KMS-11 (cell line): ENCODE results near the gene SEMA3C.
A peak's percentile ranks its signal among the peaks of the same experiment; 100 is the strongest.

Source experiments
- H2AFZ ChIP-seq: fragments of 200-600 bp; sonication (generic); 2 replicates; pipeline ENCODE4 v1.6.1; 2016; ENCODE audit warnings: antibody characterized with exemption, mixed run types, low read depth
- H3K27ac ChIP-seq: fragments of 200-600 bp; sonication (generic); 2 replicates; pipeline ENCODE4 v1.6.1; 2016; ENCODE audit warnings: mild to moderate bottlenecking, mixed run types
- H3K27me3 ChIP-seq: fragments of 200-600 bp; sonication (generic); 2 replicates; pipeline ENCODE4 v1.6.1; 2017; ENCODE audit warnings: mild to moderate bottlenecking, low read depth, mixed run types, moderate library complexity; ENCODE audit not compliant: insufficient read depth
- H3K36me3 ChIP-seq: fragments of 200-600 bp; sonication (generic); 2 replicates; pipeline ENCODE4 v1.6.1; 2017; ENCODE audit warnings: mild to moderate bottlenecking, mixed run types; ENCODE audit not compliant: insufficient read depth
- H3K4me1 ChIP-seq: fragments of 200-600 bp; sonication (generic); 2 replicates; pipeline ENCODE4 v1.6.1; 2016; ENCODE audit warnings: mild to moderate bottlenecking, low read depth, mixed run types; ENCODE audit not compliant: poor library complexity, severe bottlenecking
- H3K4me2 ChIP-seq: fragments of 200-600 bp; sonication (generic); 2 replicates; pipeline ENCODE4 v1.7.0; 2016; ENCODE audit warnings: mild to moderate bottlenecking, mixed run types
- H3K4me3 ChIP-seq: fragments of 200-600 bp; sonication (generic); IDR thresholded peaks from 2 replicates; pipeline ENCODE4 v1.6.1; 2017; ENCODE audit warnings: low read depth, low read length, mixed read lengths; ENCODE audit not compliant: insufficient read depth
- H3K79me2 ChIP-seq: fragments of 200-600 bp; sonication (generic); 2 replicates; pipeline ENCODE4 v1.6.1; 2016; ENCODE audit warnings: low read depth, mixed run types; ENCODE audit not compliant: insufficient read depth
- H3K9ac ChIP-seq: fragments of 200-600 bp; sonication (generic); 2 replicates; pipeline ENCODE4 v1.6.1; 2016; ENCODE audit warnings: mild to moderate bottlenecking, mixed run types
- H4K20me1 ChIP-seq: fragments of 200-600 bp; sonication (generic); 2 replicates; pipeline ENCODE4 v1.6.1; 2016; ENCODE audit warnings: mild to moderate bottlenecking, mixed run types; ENCODE audit not compliant: insufficient read depth
- CTCF ChIP-seq: fragments of 200-600 bp; sonication (generic); conservative IDR thresholded peaks from 2 replicates; pipeline ENCODE4 v1.6.1; 2017; ENCODE audit warnings: low read depth, mild to moderate bottlenecking, antibody characterized with exemption, low read length, moderate library complexity, mixed read lengths

Gene SEMA3C

GRCh38 chr7:80699045-80699638, 219.7 kb downstream of the SEMA3C start:
- no peak overlapping the region for H3K4me2 ChIP-seq
- H3K27me3 ChIP-seq: no peaks in the 10 kb centered on the region
- no peaks in the 10 kb centered on the region for H3K4me1 ChIP-seq
- H4K20me1 ChIP-seq: no peaks in the 10 kb centered on the region
- no peak overlapping the region for H3K4me3 ChIP-seq
- no peaks in the 10 kb centered on the region for H3K79me2 ChIP-seq
- no peak overlapping the region for H3K27ac ChIP-seq
- no peaks in the 10 kb centered on the region for H3K36me3 ChIP-seq
- no peak overlapping the region for H3K9ac ChIP-seq
- peak; percentile 83 for TF ChIP-seq CTCF
- H2AFZ ChIP-seq: no peak overlapping the region
